Kidney (tissue), 14 donors: ENCODE measurements around the gene GALNT9. TPM values are rescaled to one million over a fixed set of nuclear protein-coding genes. Genes with fewer than 3 reads are reported as not detected.

ENCODE experiments used
- DNase-seq, 5 donors: peaks; one replicate each; pipeline ENCODE4 v3.0.0-alpha.2; 2013 to 2020
- FAIRE-seq: peaks from 2 replicates; lab custom pipeline; 2012; peaks lifted over from hg19 to GRCh38; lab: Jason Lieb, UNC
- H3K27ac ChIP-seq, 2 donors: one replicate each; pipeline ENCODE4 v1.7.0; 2013; ENCODE audit warnings: low read depth in 2 of 2, low read length in 2 of 2, inconsistent platforms in 1 of 2
- H3K27me3 ChIP-seq: one replicate; pipeline ENCODE4 v1.7.1; 2013; ENCODE audit warnings: low read length, inconsistent platforms; ENCODE audit not compliant: control insufficient read depth, insufficient read depth
- H3K36me3 ChIP-seq, 3 donors: one replicate each; pipeline versions ENCODE4 v1.7.0 to v1.7.1; 2013; ENCODE audit warnings: low read length in 3 of 3, control low read depth in 1 of 3, inconsistent platforms in 1 of 3; ENCODE audit not compliant: insufficient read depth in 3 of 3, control insufficient read depth in 2 of 3
- H3K4me1 ChIP-seq, 3 donors: one replicate each; pipeline versions ENCODE4 v1.7.0 to v1.7.1; 2013; ENCODE audit warnings: low read length in 3 of 3, inconsistent platforms in 1 of 3, low read depth in 1 of 3; ENCODE audit not compliant: control insufficient read depth in 2 of 3, insufficient read depth in 2 of 3
- H3K4me3 ChIP-seq, 3 donors: one replicate each; pipeline versions ENCODE4 v1.7.0 to v1.8.1; 2013; ENCODE audit warnings: low read length in 3 of 3, control low read depth in 1 of 3, inconsistent platforms in 1 of 3
- H3K9ac ChIP-seq, 3 donors: one replicate each; pipeline versions ENCODE4 v1.7.0 to v1.7.1; 2013; ENCODE audit warnings: low read length in 3 of 3, control low read depth in 1 of 3, inconsistent platforms in 1 of 3
- H3K9me3 ChIP-seq, 3 donors: one replicate each; pipeline versions ENCODE4 v1.7.0 to v1.7.1; 2013; ENCODE audit warnings: low read length in 3 of 3, control low read depth in 1 of 3, inconsistent platforms in 1 of 3; ENCODE audit not compliant: control insufficient read depth in 2 of 3, insufficient read depth in 1 of 3
- CTCF ChIP-seq: IDR thresholded peaks from 3 replicates; pipeline ENCODE4 v1.5.1; 2012; ENCODE audit warnings: mild to moderate bottlenecking, moderate library complexity, borderline replicate concordance; ENCODE audit not compliant: insufficient read depth; ENCODE audit errors: extremely low read depth
- intact Hi-C: fragments of 100-400 bp; cut with DNase I; formaldehyde crosslinking; loops from one replicate; pipeline ENCODE4 v1.11.1; 2022
- polyA plus RNA-seq: library from polyadenylated mRNA; stranded (reverse); fragments of 350-450 nt; fragmentation: Illumina TruSeq; extraction: RNeasy Lipid Tissue Mini Kit (QIAGEN cat#74804); gene quantifications from one replicate; pipeline ENCODE4 v1.2.3, GENCODE V29; 2014; ENCODE audit warnings: low read depth, low replicate concordance; ENCODE audit not compliant: insufficient read depth
- total RNA-seq: library from RNA; stranded (reverse); fragmentation: NEBNext Ultra II Directional; extraction: Animal tissue kit (Norgen Biotek cat#: 25700); gene quantifications from one replicate; pipeline ENCODE4 v1.2.1, GENCODE V29; 2021
- donor health status: control.
- donor health status: control.
- donor health status: control.
- donor health status: control.
- donor health status: control.
- donor health status: DM: yes; HTN: yes; CAD: no.
- donor health status: Normal renal cell carcinoma (clear cell type).

GALNT9 gene
- total and polyA plus RNA-seq, 2 donors from 2014 or later: 4.8 to 20.7 TPM

DNA sequence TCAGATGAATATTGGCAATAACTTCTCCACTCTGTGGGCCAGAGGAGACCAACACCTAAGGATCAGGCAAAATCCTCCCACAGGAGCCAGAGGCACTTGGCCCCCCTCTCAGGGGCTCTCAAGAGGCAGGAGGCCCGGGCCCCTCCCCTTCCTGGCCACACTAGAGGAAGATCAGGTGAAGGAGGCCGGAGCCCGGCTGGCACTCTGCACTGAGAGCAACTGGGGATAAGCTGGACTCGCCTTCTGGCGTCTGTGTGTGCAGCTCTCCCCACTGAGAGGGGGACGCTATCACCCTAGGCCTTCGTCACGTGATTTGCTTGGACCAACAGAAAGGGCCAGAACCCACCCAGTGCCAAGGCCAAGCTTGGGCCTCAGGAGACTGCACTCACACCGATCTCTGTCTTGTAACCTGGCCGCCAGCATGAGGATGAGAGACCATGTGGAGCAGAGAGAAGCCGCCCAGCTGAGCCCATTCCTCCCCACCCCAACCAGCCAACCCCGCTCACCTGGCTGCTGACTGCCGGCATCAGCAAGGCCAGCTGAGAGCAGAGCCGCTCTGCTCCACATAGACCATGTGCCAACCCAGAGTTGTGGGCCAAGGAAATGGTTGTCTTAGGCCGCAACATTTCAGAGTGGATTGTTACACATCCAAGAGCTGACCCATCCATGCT is 121.1 kb downstream of the GALNT9 start:
- Histone ChIP-seq H3K36me3 (no peaks in the 10 kb centered on the region), H3K4me1 (peaks cover 0 to 15% (median 0%) of the 10 kb centered on the region in 3 donors), H3K27ac (no peak overlapping the region), H3K9me3 (no peaks in the 10 kb centered on the region), H3K27me3 (no peaks in the 10 kb centered on the region), H3K4me3 (no peak overlapping the region), H3K9ac (no peak overlapping the region)
- FAIRE-seq (no peak), DNase-seq (peak in 1 of 5 donors; percentile 61)
- intact Hi-C loops: no loop called here
- no peak for TF ChIP-seq CTCF

DNA sequence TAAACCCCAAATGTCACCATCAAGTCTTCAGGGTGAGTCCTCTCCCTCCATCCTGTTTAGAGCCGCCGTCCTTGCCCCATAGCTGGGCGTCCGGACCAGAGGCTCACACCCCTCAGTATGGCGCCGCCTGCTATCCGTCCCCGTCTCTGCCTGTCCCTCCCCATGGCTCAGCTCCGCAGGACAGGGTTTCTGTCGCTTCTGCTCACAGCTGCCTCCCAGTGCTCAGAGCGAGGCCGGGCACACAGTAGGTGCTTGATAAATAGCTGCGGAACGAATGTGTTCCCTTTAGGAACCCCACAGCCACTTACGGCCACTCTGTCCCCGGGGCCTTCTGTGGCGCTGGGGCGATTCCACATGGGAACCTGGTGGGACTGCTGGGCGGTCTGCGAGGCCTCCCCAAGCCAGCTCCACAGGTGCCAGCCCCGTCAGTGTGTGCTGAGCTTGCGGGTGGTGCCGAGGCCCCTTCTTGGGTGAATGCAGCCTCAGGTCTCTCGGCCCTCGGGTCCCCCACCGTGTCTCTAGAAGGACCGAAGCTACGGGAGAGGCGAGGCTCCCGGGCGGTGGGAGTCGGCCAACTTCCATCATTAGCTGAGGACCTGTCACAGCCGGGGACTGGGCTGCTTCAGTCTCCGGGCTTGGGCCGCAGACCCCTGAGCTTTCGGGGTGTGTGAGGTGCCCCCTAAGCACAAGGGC is 122.2 kb downstream of the GALNT9 start:
- H3K27me3 ChIP-seq: no peaks in the 10 kb centered on the region
- H3K4me3 ChIP-seq: no peak overlapping the region
- FAIRE-seq (no peak), DNase-seq (peak in 1 of 5 donors; percentile 76)
- no peaks in the 10 kb centered on the region for H3K9me3 ChIP-seq
- TF ChIP-seq CTCF: no peak
- H3K9ac ChIP-seq: no peak overlapping the region
- intact Hi-C loops: no loop called here
- no peak overlapping the region for H3K27ac ChIP-seq
- no peaks in the 10 kb centered on the region for H3K36me3 ChIP-seq
- peaks cover 0 to 15% (median 0%) of the 10 kb centered on the region in 3 donors for H3K4me1 ChIP-seq

- H3K4me1 ChIP-seq: peaks cover 0 to 15% (median 0%) of the 10 kb centered on the region in 3 donors
- no peaks in the 10 kb centered on the region for H3K36me3 ChIP-seq
- H3K27me3 ChIP-seq: no peaks in the 10 kb centered on the region
- peak overlapping the region in 1 of 3 donors; percentile 43 for H3K4me3 ChIP-seq
- H3K9me3 ChIP-seq: no peaks in the 10 kb centered on the region
- intact Hi-C loops: no loop called here
- H3K9ac ChIP-seq: no peak overlapping the region
- no peak for FAIRE-seq
- no peak for TF ChIP-seq CTCF
- no peak overlapping the region for H3K27ac ChIP-seq
- peak in 1 of 5 donors; percentile 86 for DNase-seq
Observed at GRCh38 chr12:132206046-132206434, 123.3 kb downstream of the GALNT9 start.
